ENCODE data around the gene XIAP. TPM values are rescaled to one million over a fixed set of nuclear protein-coding genes. Genes with fewer than 3 reads are reported as not detected.

The XIAP gene
- total and polyA plus RNA-seq, 9 of the 15 experiments (the other 6 are each of a cell fraction or from before 2014, with no cell fraction given) = 5.7 to 40.5 (median 19.8) TPM

DNA sequence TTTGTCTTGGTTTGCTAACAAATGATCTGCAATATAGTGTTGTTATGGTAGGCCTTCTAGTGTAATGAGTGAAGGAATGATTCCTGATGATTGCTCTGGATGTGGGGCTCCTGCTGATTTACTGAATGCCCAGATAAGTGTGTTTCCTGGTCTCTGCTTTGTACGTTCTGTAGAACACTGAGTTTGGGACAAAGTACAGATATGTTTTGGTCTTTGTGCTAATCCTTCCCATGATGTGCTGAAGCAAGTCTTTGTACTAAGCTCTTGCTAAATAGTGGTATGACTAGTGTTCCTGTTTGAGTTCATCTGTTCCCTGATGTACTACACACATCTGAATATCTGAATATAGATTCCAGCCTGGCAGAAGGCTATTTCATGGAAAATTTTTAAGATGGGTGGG lies 36.9 kb upstream of the XIAP start (continued):
- TF ChIP-seq ZNF561 (CRISPR knock-in tag; conservative IDR thresholded peaks at IDR 0.05) = no peak
- TF ChIP-seq SOX6 (IDR thresholded peaks at IDR 0.05) = no peak
- TF ChIP-seq MAX (CRISPR knock-in tag; IDR thresholded peaks at IDR 0.05) = no peak
- TF ChIP-seq SMARCE1 (IDR thresholded peaks at IDR 0.05) = no peak
- TF ChIP-seq HNRNPL (IDR thresholded peaks at IDR 0.05; ENCODE audit: low read depth, low read length) = no peak
- TF ChIP-seq ZNF197 (CRISPR knock-in tag; IDR thresholded peaks at IDR 0.05; ENCODE audit: low read depth) = no peak

DNA sequence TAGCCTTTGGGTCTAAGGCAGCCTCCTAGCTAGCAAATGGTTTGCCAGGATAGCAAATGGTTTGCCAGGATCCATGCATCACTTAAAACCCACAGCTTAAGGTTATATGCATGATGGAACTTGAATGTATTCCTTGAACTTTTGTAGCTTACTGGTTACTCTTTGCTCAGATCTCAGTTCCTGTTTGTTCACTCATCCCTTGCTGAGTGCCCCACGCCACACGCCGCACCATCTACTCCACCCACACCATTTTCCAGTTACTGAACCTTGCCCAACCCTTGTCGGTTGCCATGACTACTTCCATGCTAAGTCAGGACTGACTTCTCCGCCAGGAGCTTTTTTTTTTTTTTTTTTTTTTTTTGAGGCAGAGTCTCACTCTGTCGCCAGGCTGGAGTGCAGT lies 29.5 kb upstream of the XIAP start:
- H3K9ac ChIP-seq (ENCODE audit: insufficient read depth in 1 of 2, low read depth in 2 of 2, low read length in 2 of 2) = no peak overlapping the region
- H2AFZ ChIP-seq (ENCODE audit: low read depth, low read length) = no peak overlapping the region
- intact Hi-C loops (cut with micrococcal nuclease) = loop anchor here (5.0 kb wide), 1 partner anchor 52 kb away; no protein-coding TSS in a partner anchor
- H3K4me2 ChIP-seq (ENCODE audit: insufficient read depth, low read length) = no peak overlapping the region
- CTCF ChIA-PET (ENCODE audit: low intra/inter-chr PET ratio) = no interaction called here
- H4K20me1 ChIP-seq (replicated peaks; ENCODE audit: control insufficient read depth, insufficient read depth, low read length) = no peaks in the 10 kb centered on the region
- H3K36me3 ChIP-seq (ENCODE audit: control insufficient read depth, insufficient read depth, low read length) = no peaks in the 10 kb centered on the region
- no peaks in the 10 kb centered on the region for H3K79me2 ChIP-seq (ENCODE audit: control insufficient read depth, insufficient read depth, low read length)
- DNase-seq (ENCODE audit: extremely low read depth in 1 of 4, low spot score in 3 of 4) = no peak
- TF ChIP-seq ZKSCAN1 (IDR thresholded peaks at IDR 0.05; ENCODE audit: low read depth, low read length) (no peak), BCOR (IDR thresholded peaks at IDR 0.05) (no peak), SPI1 (IDR thresholded peaks at IDR 0.05; ENCODE audit: borderline replicate concordance, low read depth, low read length) (no peak), USF1 (CRISPR knock-in tag; IDR thresholded peaks at IDR 0.05) (no peak), EGR1 (conservative IDR thresholded peaks at IDR 0.05) (0 out of 2 replicates have a peak, but pooled peaks have one; percentile 22), SMAD4 (CRISPR knock-in tag; conservative IDR thresholded peaks at IDR 0.05) (no peak), SP1 (CRISPR knock-in tag; IDR thresholded peaks at IDR 0.05) (no peak), CBX1 (IDR thresholded peaks at IDR 0.05; ENCODE audit: low read depth) (no peak), HMGXB4 (CRISPR knock-in tag; IDR thresholded peaks at IDR 0.05) (no peak), THRAP3 (IDR thresholded peaks at IDR 0.05; ENCODE audit: borderline replicate concordance) (no peak), CBFA2T2 (conservative IDR thresholded peaks at IDR 0.05) (no peak), STAG1 (CRISPR knock-in tag; IDR thresholded peaks at IDR 0.05; ENCODE audit: borderline replicate concordance) (no peak), ZNF699 (CRISPR knock-in tag; IDR thresholded peaks at IDR 0.05; ENCODE audit: insufficient replicate concordance) (no peak), RFX1 (IDR thresholded peaks at IDR 0.05) (peak; percentile 82)
- TF ChIP-seq, protein P1, sequence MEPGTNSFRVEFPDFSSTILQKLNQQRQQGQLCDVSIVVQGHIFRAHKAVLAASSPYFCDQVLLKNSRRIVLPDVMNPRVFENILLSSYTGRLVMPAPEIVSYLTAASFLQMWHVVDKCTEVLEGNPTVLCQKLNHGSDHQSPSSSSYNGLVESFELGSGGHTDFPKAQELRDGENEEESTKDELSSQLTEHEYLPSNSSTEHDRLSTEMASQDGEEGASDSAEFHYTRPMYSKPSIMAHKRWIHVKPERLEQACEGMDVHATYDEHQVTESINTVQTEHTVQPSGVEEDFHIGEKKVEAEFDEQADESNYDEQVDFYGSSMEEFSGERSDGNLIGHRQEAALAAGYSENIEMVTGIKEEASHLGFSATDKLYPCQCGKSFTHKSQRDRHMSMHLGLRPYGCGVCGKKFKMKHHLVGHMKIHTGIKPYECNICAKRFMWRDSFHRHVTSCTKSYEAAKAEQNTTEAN (CRISPR knock-in tag; IDR thresholded peaks at IDR 0.05) = no peak
- WGBS (ENCODE audit: insufficient coverage, low coverage, missing lambda C conversion rate) = 14% methylated on average over 4 of the region's 6 CpGs
- in situ Hi-C loops (cut with MboI) = loop anchor here (5.0 kb wide), 1 partner anchor 137 kb away; no protein-coding TSS in a partner anchor
- POLR2A ChIA-PET = no interaction called here
- H3K9me3 ChIP-seq (replicated peaks; ENCODE audit: control insufficient read depth, insufficient read depth, low read depth, low read length) = no peaks in the 10 kb centered on the region
- H3K27ac ChIP-seq (ENCODE audit: extremely low read depth, low read depth, low read length) = no peak overlapping the region
- BruUV-seq (replicated peaks) = no TSS peak
- peaks cover 0 to 4% of the 10 kb centered on the region in 2 experiments; a peak in 4 of 5 replicates for H3K4me1 ChIP-seq (replicated peaks in 1 of 2; ENCODE audit: control insufficient read depth in 2 of 2, insufficient read depth in 2 of 2, low read length in 2 of 2)
- no peaks in the 10 kb centered on the region for H3K27me3 ChIP-seq (ENCODE audit: control insufficient read depth in 2 of 2, insufficient read depth in 2 of 2, low read length in 2 of 2)
- H3K9me1 ChIP-seq (ENCODE audit: control insufficient read depth, insufficient read depth, low read length) = no peaks in the 10 kb centered on the region
- no peak for ATAC-seq
- H3K4me3 ChIP-seq = no peak overlapping the region
- FAIRE-seq = no peak
